NCI-H446 treated with DMSO at 0.1 percent for 48 hours (cell line): ENCODE results near the gene NDUFB11.

ENCODE experiments used
- DNase-seq: peaks from one replicate; lab custom pipeline; 2025; lab: John Stamatoyannopoulos, UW

The NDUFB11 gene

DNA sequence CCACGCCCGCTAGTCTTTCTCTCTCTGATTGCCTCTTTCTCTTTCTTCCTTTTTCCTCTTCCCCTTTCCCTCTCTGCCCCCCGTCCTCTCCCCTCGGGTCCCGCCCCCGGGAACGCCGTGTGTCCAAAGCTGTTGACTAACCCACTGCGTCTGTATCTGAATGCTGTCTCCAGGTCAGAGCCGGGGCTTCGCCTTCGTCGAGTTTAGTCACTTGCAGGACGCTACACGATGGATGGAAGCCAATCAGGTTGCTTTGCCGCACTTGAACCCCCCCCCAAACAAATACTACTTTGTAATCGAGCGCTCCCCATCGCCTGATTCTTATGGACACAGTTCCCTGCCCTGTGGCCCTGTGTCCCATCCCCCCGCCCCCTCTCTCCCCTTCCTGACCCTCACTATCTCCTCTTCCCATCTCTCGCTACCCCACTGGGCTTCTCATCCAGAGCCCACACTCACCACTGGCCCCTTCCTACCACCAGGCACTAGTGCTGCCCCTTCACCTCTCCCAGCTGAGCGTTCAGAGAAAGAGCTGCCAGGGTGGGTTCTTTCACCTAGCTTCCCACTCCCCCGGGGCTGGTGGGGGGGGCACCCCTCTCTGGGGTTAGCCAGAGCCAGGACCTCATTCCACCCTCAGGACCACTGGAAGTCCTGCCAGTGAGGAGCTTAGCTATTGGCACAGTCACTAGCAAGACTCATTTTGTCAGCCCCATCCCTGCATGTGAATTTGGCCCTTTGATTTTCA, 30.5 kb upstream of the NDUFB11 start:
- DNase-seq = no peak

- DNase-seq = no peak
Observed at GRCh38 chrX:47174376-47174775, 29.9 kb upstream of the NDUFB11 start.

DNA sequence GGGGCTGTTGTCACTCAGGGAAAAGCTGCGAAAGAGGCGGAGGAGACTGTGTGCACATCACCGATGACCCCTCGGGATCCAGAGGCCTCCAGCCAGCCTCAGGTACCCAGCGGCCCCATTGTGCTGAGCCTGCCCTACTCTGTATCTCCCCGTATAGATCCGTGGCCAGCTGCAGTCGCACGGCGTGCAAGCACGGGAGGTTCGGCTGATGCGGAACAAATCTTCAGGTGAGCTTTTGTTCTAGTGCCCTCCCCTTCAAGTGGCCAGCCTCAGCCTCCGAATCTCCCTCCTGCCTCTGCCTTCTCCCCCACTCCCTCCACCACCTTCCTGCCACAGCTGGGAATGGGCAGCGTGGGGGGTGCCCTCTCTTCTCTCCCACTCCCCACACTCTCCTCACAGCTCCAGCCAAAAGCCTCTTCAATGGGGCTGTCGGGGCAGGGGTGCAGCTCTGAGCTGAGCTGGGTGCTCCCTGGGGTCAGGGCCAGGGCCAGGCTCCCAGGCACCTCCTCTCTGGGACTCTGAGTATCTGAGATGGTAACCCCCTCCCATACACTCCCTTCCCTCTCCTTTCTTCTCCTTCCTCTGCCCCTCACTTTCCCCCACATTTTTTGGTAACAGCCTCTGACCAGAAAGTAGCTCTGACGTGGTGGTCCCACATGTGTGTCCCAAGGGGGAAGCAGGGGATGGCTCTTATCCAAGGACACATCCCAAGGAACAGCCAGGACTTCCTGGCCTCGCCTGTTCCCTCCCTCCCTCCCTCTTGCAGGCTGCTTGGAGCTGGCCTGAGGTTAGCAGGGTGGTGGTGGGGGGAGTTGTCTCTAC, 28.7 kb upstream of the NDUFB11 start:
- DNase-seq = no peak

GRCh38 chrX:47172549-47172948, 28.0 kb upstream of the NDUFB11 start:
- DNase-seq = no peak

DNA sequence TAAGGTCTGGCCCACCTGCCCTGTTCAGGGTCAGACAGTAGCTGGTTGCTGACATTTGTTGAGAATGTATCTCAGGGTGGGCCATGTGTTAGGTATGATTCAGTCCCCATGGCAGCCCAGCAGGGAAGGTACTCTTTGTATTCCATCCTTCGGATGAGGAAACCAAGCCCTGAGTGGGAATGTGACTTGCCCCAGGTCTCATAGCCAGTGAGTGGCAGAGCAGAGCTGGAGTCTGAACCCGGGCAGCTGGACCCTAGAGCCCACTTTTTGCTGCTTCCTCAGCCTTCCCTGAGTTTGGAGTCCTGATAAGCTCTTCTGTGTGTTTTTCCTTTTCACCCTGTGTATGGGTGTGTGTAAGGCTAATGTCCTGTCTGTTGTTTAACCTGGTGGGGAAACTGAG, 27.5 kb upstream of the NDUFB11 start:
- DNase-seq = no peak

GRCh38 chrX:47170861-47171692, 26.6 kb upstream of the NDUFB11 start:
- no peak for DNase-seq

DNA sequence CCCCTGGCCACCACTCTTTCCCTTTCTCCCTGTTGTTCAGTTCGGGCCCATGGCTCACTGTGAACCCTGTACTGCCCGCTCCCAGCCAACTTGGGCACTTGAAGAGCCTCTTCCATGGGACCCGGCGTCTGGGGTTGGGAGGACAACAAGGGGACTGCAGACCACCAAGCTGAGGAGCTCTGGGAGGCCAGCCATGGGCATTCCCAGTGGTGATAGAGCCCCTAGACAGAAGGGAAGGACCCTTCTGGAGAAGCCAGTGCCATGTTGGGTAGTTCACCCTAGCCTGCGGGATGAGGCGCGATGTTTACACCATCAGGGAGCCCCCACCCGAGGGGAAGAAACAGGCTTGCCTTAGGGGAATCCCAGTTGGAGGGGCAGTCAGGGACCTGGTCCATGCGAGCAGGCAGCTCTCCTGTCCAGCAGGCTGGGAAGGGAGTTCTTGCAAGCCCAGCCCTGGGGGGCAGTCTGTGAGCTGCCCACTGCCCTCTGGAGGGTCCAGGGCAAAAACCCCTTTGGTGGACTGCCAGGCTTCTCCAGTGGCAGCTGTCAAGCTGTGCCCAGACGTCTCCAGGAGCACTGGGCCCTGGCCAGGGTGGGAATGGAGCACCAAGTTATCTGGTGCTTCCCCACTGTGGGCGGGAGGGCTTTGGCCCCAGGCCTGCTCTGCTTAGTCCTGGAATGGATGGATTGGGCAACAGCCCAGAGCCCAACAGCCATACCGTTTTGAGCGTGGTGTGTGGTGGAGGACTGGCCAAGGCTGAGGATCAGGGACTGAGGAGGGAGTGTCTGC, 25.4 kb upstream of the NDUFB11 start:
- DNase-seq = no peak

- DNase-seq = no peak
Observed at GRCh38 chrX:47169273-47169672, 24.8 kb upstream of the NDUFB11 start.

GRCh38 chrX:47168495-47169073, 24.1 kb upstream of the NDUFB11 start:
- no peak for DNase-seq

DNA sequence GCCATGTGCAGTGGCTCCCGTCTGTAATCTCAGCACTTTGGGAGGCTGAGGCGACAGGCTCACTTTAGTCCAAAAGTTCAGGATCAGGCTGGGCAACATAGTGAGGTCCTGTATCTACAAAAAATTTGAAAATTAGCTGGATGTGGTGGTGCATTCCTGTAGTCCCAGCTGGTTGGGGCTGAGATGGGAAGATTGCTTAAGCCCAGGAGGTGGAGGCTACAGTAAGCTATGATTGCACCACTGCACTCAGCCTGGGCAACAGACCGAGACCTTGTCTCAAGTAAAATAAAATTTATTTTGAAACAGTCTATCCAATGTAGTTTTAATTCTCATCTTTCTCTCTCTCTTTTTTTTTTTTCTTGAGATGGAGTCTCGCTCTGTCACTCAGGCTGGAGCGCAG, 21.6 kb upstream of the NDUFB11 start:
- no peak for DNase-seq

DNA sequence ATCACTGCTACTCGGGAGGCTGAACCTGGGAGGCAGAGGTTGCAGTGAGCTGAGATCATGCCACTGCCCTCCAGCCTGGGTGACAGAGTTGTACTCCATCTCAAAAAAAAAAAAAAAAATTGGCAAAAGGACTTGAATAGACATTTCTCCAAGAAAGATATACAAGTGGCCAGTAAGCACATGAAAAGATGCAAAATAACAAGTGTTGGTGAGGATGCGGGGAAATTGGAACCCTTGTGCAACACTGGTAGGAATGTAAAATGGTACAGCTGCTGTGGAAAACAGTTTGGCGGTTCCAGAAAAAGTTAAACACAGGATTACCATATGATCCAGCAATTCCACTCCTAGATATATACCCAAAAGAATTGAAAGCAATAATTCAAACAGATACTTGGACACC, 19.9 kb upstream of the NDUFB11 start:
- no peak for DNase-seq

- DNase-seq = no peak
Observed at GRCh38 chrX:47162927-47163583, 18.6 kb upstream of the NDUFB11 start.

- DNase-seq = no peak
Observed at GRCh38 chrX:47160781-47161180, 16.3 kb upstream of the NDUFB11 start.

- DNase-seq = no peak
Observed at GRCh38 chrX:47158781-47159180, 14.3 kb upstream of the NDUFB11 start.

- no peak for DNase-seq
Observed at GRCh38 chrX:47158131-47158530, 13.6 kb upstream of the NDUFB11 start.

GRCh38 chrX:47156611-47157520, 12.4 kb upstream of the NDUFB11 start:
- DNase-seq = no peak

DNA sequence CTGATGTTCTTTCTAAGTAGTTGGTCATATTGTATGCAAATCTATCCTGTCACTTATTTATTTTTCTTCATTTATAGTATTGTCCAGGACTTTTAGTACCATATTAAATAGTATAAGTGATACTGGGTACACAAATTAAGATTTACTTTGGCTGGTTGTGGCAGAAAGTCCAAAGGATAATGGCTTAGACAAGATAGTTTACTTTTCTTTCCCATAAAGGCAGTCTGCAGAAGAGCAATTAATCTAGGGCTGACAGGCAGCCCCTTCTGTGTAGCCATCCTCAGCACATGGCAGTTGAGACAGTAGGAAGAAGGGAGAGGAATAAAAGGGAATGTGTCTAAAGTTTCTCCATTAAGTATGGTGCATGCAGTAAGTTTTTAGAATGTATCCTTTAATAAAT, 6.9 kb upstream of the NDUFB11 start:
- DNase-seq = no peak

GRCh38 chrX:47148946-47149345, 4.4 kb upstream of the NDUFB11 start:
- DNase-seq = no peak

- DNase-seq = no peak
Observed at GRCh38 chrX:47146936-47147859, 2.7 kb upstream of the NDUFB11 start.
